HCT116 (cell line): ENCODE measurements around the gene ATP2C1. TPM values are rescaled to one million over a fixed set of nuclear protein-coding genes. Genes with fewer than 3 reads are reported as not detected.

ENCODE experiments used
- ATAC-seq: fragments of 200-7000 bp; cut with Tn5 transposase; 2 replicates; pipeline ENCODE4 v1.9.1; 2020; ENCODE audit warnings: mild to moderate bottlenecking, moderate library complexity
- BruUV-seq: library from RNA; stranded (reverse); fragments of 400-500 nt; replicated peaks from 2 replicates; lab custom pipeline; 2021; lab: Mats Ljungman, UMichigan
- CTCF ChIA-PET: fragments of 300-600 bp; sonication (Branson Sonifier 250); formaldehyde crosslinking; loops from one replicate; lab custom pipeline; 2021; ENCODE audit warnings: antibody characterized with exemption; lab: Charles Lee
- POLR2A ChIA-PET: fragments of 300-600, 350-600 bp; sonication (Branson Sonifier 250); formaldehyde crosslinking; loops from one replicate; lab custom pipeline; 2021; ENCODE audit warnings: antibody characterized with exemption; lab: Charles Lee
- RAD21 ChIA-PET, 2 experiments: fragments of 300-600 bp; sonication (Branson Sonifier 250); formaldehyde crosslinking; loops; one replicate each; lab custom pipeline; 2023; ENCODE audit warnings: low total read pairs in 2 of 2; ENCODE audit not compliant: uncharacterized antibody in 2 of 2, unreplicated experiment in 2 of 2, low non-redundant PET in 1 of 2; lab: Charles Lee
- DNase-seq: peaks from one replicate; pipeline ENCODE4 v3.0.0-alpha.2; 2010; ENCODE audit warnings: low read depth, low spot score
- H2AFZ ChIP-seq: fragments of 200-600 bp; shearing (Covaris generic), sonication (generic); 2 replicates; pipeline ENCODE4 v1.6.1; 2017; ENCODE audit warnings: low read depth, mixed run types, mixed read lengths, antibody characterized with exemption, low read length; ENCODE audit not compliant: poor library complexity, severe bottlenecking
- H3K27ac ChIP-seq: 2 replicates; pipeline ENCODE4 v1.5.1; 2012; ENCODE audit warnings: low read depth, low read length
- H3K27me3 ChIP-seq: fragments of 200-600 bp; sonication (generic); 2 replicates; pipeline ENCODE4 v1.6.1; 2016; ENCODE audit warnings: mixed run types, low read length, mixed read lengths; ENCODE audit not compliant: insufficient read depth
- H3K36me3 ChIP-seq, 2 experiments: fragments of 200-500 bp in 1 of 2; fragments of 200-600 bp in 1 of 2; sonication (Bioruptor generic) in 1 of 2; sonication (generic) in 1 of 2; 2 replicates each; pipeline versions ENCODE4 v1.5.1 to v1.6.1; 2014 to 2016; ENCODE audit warnings: low read length in 2 of 2, inconsistent platforms in 1 of 2, mixed read lengths in 1 of 2, mixed run types in 1 of 2; ENCODE audit not compliant: insufficient read depth in 2 of 2, control insufficient read depth in 1 of 2
- H3K4me1 ChIP-seq, 2 experiments: fragments of 200-600 bp in 1 of 2; sonication (generic) in 1 of 2; 2 replicates each; pipeline versions ENCODE4 v1.5.1 to v1.6.1; 2012 to 2017; ENCODE audit warnings: low read length in 2 of 2, inconsistent platforms in 1 of 2, mild to moderate bottlenecking in 1 of 2, mixed read lengths in 1 of 2, mixed run types in 1 of 2, moderate library complexity in 1 of 2; ENCODE audit not compliant: insufficient read depth in 2 of 2, control insufficient read depth in 1 of 2
- H3K4me2 ChIP-seq: fragments of 200-600 bp; sonication (generic); 2 replicates; pipeline ENCODE4 v1.6.1; 2017; ENCODE audit warnings: mixed run types, low read length, mixed read lengths
- H3K4me3 ChIP-seq, 2 experiments: fragments of 200-600 bp in 1 of 2; sonication (generic) in 1 of 2; replicated peaks in 1 of 2; 2 replicates each; pipeline ENCODE4 v1.5.1; 2011 to 2016; ENCODE audit warnings: low read length in 2 of 2, control low read depth in 1 of 2, low read depth in 1 of 2, mild to moderate bottlenecking in 1 of 2, mixed read lengths in 1 of 2, mixed run types in 1 of 2
- H3K79me2 ChIP-seq: fragments of 200-600 bp; sonication (generic); 2 replicates; pipeline ENCODE4 v1.6.1; 2017; ENCODE audit warnings: mild to moderate bottlenecking, mixed run types, low read length, moderate library complexity, mixed read lengths; ENCODE audit not compliant: insufficient read depth
- H3K9ac ChIP-seq: fragments of 200-600 bp; sonication (generic); 2 replicates; pipeline ENCODE4 v1.6.1; 2016; ENCODE audit warnings: low read length, mixed read lengths
- H3K9me2 ChIP-seq: fragments of 200-600 bp; sonication (generic), shearing (Covaris generic); 2 replicates; pipeline ENCODE4 v1.6.1; 2017; ENCODE audit warnings: mixed run types, mild to moderate bottlenecking, moderate library complexity; ENCODE audit not compliant: insufficient read depth
- H3K9me3 ChIP-seq, 2 experiments: fragments of 200-500 bp in 1 of 2; fragments of 200-600 bp in 1 of 2; sonication (Bioruptor generic) in 1 of 2; sonication (generic) in 1 of 2; 2 replicates each; pipeline ENCODE4 v1.6.1; 2014 to 2017; ENCODE audit warnings: low read length in 2 of 2, mixed read lengths in 2 of 2, inconsistent platforms in 1 of 2, low read depth in 1 of 2, mild to moderate bottlenecking in 1 of 2, mixed run types in 1 of 2, moderate library complexity in 1 of 2; ENCODE audit not compliant: control insufficient read depth in 1 of 2, insufficient read depth in 1 of 2
- H4K20me1 ChIP-seq: fragments of 200-600 bp; sonication (generic), shearing (Covaris generic); 2 replicates; pipeline ENCODE4 v1.6.1; 2017; ENCODE audit warnings: mixed run types, mild to moderate bottlenecking, moderate library complexity; ENCODE audit not compliant: insufficient read depth
- EZH2 ChIP-seq: fragments of 200-600 bp; sonication (generic); IDR thresholded peaks from 2 replicates; pipeline ENCODE4 v1.6.1; 2017; ENCODE audit warnings: antibody characterized with exemption, mixed run types
- POLR2AphosphoS5 ChIP-seq: IDR thresholded peaks from 2 replicates; pipeline ENCODE4 v1.6.1; 2011; ENCODE audit warnings: mild to moderate bottlenecking, low read depth, low read length, moderate library complexity
- REST ChIP-seq: IDR thresholded peaks from 2 replicates; pipeline ENCODE4 v1.6.1; 2012; ENCODE audit warnings: low read depth
- SRF ChIP-seq: IDR thresholded peaks from 2 replicates; pipeline ENCODE4 v1.6.1; 2012; ENCODE audit warnings: low read depth
- TCF7L2 ChIP-seq: IDR thresholded peaks from 2 replicates; pipeline ENCODE4 v1.7.0; 2011; ENCODE audit warnings: borderline replicate concordance, inconsistent platforms; ENCODE audit not compliant: insufficient read depth, insufficient read length; ENCODE audit errors: extremely low read depth
- ZNF274 ChIP-seq: fragments of 200-500 bp; sonication (Bioruptor generic); IDR thresholded peaks from 2 replicates; pipeline ENCODE4 v1.6.1; 2014; ENCODE audit warnings: mild to moderate bottlenecking, low read depth, low read length, inconsistent platforms
- intact Hi-C: fragments of 100-400 bp; cut with micrococcal nuclease; formaldehyde crosslinking; loops from 2 replicates; pipeline ENCODE4 v1.10.0; 2022
- total RNA-seq: library from RNA; stranded (reverse); gene quantifications from one replicate; pipeline ENCODE4 v1.2.1, GENCODE V29; 2021; ENCODE audit not compliant: unreplicated experiment
- TF ChIP-seq, protein P1 (sequence below): IDR thresholded peaks from 2 replicates; pipeline ENCODE4 v1.6.1; 2011; ENCODE audit warnings: mild to moderate bottlenecking, low read length, moderate library complexity; ENCODE audit not compliant: insufficient replicate concordance; ENCODE audit errors: extremely low read depth

ATP2C1 gene
- total RNA-seq, 1 experiment from 2014 or later, result 69.1 TPM

DNA sequence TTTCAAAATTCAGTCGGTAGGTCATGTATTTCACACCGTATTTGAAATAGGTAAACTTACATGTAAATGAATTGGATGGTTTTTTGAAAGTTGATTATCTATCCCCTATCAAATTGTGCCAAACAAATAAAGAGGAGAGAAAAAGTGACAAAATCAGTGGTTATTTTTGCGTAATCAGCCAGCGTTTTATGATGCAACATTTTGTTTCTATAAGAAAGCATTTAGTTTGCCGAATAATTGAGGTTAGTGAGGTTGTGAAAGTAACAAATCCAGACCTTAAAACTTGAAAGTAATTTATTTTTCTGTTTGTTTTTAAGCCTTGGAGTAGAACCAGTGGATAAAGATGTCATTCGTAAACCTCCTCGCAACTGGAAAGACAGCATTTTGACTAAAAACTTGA lies 103.4 kb downstream of the ATP2C1 start:
- DNase-seq (no peak), ATAC-seq (no peak)
- no peak overlapping the region for H3K9ac ChIP-seq
- no peak overlapping the region for H2AFZ ChIP-seq
- H3K9me3 ChIP-seq, result no peaks in the 10 kb centered on the region
- H3K9me2 ChIP-seq, result no peaks in the 10 kb centered on the region
- H3K27ac ChIP-seq, result no peak overlapping the region
- H3K4me2 ChIP-seq, result no peak overlapping the region
- ChIA-PET POLR2A (no interaction called here), CTCF (no interaction called here), RAD21 (no interaction called here)
- intact Hi-C loops, result no loop called here
- no peaks in the 10 kb centered on the region for H3K4me1 ChIP-seq
- H3K36me3 ChIP-seq, result peaks cover 9% of the 10 kb centered on the region in 2 experiments; a peak in 2 of 4 replicates
- no peaks in the 10 kb centered on the region for H4K20me1 ChIP-seq
- no peak overlapping the region for H3K4me3 ChIP-seq
- H3K79me2 ChIP-seq, result no peaks in the 10 kb centered on the region
- TF ChIP-seq REST (no peak), TCF7L2 (no peak), EZH2 (no peak), ZNF274 (no peak), POLR2AphosphoS5 (no peak), SRF (no peak)
- TF ChIP-seq, protein P1, sequence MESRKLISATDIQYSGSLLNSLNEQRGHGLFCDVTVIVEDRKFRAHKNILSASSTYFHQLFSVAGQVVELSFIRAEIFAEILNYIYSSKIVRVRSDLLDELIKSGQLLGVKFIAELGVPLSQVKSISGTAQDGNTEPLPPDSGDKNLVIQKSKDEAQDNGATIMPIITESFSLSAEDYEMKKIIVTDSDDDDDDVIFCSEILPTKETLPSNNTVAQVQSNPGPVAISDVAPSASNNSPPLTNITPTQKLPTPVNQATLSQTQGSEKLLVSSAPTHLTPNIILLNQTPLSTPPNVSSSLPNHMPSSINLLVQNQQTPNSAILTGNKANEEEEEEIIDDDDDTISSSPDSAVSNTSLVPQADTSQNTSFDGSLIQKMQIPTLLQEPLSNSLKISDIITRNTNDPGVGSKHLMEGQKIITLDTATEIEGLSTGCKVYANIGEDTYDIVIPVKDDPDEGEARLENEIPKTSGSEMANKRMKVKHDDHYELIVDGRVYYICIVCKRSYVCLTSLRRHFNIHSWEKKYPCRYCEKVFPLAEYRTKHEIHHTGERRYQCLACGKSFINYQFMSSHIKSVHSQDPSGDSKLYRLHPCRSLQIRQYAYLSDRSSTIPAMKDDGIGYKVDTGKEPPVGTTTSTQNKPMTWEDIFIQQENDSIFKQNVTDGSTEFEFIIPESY, result no peak
- no TSS peak for BruUV-seq
- no peaks in the 10 kb centered on the region for H3K27me3 ChIP-seq
